HG03066 (cell line): ENCODE results near the gene CSNK1A1.
A peak's percentile ranks its signal among the peaks of the same experiment; 100 is the strongest.
"Not testable (repeated sequence)": the region's sequence is repeated elsewhere in the genome, so short reads cannot be mapped to it uniquely, and the experiment has no call there.

ENCODE experiments used
- ATAC-seq: cut with Tn5 transposase; IDR thresholded peaks from one replicate; pipeline ENCODE4 v1.9.1; 2021; ENCODE audit warnings: low read depth; ENCODE audit not compliant: unreplicated experiment

The CSNK1A1 gene

GRCh38 chr5:149551227-149552037 is at the start of gene CSNK1A1:
Gene CSNK1A1 (minus strand): TSS chr5:149551439. CDS start chr5:149550964, 475 bp downstream.
- peak; percentile 90 for ATAC-seq

DNA sequence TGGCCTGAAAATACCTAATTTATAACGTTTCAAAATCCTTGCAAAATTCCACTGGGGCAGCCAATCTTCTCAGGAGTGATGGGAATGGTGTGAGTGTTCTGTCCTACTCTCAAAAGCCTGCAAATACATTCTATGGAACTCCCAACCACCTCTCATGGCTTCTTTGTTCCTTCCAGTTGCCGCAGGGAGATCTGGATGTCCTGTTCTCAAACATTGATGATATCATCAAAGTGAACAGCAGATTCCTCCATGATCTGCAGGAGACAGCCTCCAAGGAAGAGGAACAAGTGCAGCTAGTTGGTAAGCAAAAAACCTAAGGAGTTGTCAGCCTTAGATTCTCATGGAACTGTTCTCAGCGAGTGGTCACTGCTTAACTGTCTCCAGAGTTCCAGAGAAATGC is 49.7 kb upstream of the CSNK1A1 start:
- ATAC-seq = no peak

DNA sequence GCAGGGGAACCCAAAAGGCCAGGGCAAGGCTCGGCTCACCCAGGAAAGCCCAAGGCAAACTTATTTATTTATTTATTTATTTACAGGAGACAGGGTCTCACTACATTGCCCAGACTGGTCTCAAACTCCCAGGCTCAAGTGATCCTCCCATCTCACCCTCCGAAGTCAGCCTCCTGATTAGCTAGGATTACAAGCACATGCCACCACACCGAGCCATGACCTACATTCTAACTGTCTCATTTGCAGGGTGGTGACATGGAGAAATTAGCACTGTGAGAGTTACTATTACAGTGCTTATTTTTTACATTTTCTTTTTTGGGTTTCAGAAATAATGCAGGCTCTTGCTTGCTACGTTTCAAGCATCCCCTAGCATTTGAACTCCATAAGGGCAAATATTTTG is 48.1 kb upstream of the CSNK1A1 start:
- no peak for ATAC-seq

DNA sequence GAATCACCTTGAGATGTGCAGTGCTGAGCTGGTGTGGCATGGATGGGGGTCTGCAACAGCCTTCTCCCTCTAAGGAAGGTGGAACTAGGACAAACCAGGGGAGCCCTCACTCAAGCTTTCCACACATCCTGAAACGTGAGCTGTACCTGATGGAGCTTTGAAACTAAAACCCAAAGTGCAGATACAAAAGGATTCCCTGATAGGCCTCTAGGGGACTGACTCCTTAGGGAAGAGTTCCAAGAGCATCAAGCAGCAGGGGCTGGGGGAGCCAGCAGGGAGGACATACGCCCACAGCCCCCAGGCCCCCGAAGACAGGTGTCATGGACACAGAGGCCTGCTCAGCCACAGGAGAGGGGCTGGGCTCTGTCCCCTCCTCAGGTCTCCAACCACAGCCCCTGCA is 47.7 kb upstream of the CSNK1A1 start:
- ATAC-seq = no peak

DNA sequence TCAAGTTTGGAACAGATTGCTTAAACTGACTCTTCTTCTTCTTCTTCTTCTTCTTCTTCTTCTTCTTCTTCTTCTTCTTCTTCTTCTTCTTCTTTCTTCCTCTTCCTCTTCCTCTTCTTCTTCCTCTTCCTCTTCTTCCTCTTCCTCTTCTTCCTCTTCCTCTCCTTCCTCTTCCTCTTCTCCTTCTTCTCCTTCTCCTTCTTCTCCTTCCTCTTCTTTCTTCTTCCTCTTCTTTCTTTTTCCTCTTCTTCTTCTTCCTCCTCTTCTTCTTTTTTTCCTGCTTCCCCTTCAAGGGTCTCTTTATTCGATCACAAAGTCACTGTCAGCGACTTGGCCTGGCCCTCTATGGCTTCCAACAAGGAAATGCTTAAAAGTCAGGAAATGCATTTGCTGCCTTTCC is 47.0 kb upstream of the CSNK1A1 start:
- ATAC-seq = not testable (repeated sequence)

DNA sequence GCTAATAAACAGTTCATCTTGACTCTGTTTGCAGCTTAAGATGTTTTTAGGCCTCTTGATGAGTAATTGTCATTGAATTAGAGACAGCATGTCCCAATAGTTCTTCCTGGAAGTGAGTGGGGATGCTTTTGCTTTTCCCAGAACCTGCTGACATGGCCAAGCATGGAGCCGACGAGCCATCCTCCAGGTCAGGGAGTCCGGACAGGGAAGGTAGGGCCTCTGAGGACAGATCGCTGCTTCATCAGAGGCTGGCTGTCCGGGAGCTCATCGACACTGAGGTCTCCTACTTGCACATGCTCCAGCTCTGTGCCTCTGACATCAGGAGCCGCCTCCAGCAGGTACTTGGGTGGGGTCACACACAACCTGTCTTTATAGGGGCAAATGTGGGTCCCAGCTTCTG is 46.4 kb upstream of the CSNK1A1 start:
- ATAC-seq = no peak

GRCh38 chr5:149596712-149597111 is 45.5 kb upstream of the CSNK1A1 start:
- ATAC-seq = no peak

DNA sequence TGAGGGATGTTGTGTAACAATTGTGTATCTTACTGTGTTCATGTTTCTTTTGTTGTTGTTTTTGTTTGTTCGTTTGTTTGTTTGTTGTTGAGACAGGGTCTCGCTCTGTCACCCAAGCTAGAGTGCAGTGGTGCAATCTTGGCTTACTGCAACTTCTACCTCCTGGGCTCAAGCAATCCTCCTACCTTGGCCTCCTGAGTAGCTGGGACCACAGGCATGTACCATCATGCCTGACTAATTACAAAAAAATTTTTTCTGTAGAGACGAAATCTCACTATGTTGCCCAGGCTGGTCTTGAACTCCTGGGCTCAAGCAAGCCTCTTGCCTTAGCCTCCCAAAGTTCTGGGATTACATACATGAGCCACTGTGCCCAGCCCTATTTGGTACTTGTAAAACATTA is 43.9 kb upstream of the CSNK1A1 start:
- not testable (repeated sequence) for ATAC-seq

- ATAC-seq = no peak
Measured at GRCh38 chr5:149594206-149594895, 43.1 kb upstream of the CSNK1A1 start.

GRCh38 chr5:149593370-149593769 is 42.1 kb upstream of the CSNK1A1 start:
- ATAC-seq = no peak

DNA sequence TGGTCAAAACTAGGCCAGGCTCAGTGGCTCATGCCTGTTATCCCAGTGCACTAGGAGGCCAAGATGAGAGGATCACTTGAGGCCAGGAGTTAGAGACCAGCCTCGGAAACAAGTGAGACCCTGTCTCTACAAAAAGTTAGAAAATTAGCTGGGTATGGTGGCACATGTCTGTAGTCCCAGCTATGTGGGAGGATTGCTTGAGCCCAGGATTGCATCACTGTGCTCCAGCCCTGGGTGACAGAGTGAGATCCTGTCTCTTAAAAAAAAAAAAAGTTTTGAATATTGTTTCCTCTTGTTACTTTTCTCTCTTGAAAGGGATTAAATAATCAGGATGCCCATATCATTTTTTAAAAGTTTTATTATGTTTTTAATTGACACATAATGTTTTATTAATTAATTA is 37.7 kb upstream of the CSNK1A1 start:
- ATAC-seq = no peak

DNA sequence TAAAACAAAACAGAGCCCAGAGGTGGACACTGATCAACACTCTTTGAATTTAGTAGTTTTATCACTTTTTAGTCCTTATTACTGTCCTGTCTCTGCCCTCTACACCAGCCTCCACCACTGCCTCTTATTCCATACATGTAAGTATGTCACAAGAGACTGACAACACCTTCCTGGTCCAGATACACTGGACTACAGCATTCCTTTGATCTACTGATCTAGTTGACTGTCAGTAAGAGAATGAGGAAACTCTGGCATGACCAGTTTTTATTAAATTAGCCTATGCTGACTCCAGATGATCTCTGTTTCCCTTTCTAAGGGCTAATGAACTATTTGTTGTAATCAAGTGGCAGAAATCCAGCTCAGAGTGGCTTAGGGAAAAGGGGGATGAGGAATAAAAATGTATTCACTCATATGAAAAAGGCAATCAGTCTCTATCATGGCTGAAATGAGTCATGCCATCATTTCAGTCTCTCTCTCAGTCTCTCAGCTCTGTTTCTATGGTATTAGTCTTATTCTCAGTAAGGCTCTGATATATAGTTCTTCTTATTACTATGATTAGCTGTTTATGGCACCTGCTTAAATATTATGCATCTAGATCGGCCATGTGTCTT is 35.6 kb upstream of the CSNK1A1 start:
- no peak for ATAC-seq

DNA sequence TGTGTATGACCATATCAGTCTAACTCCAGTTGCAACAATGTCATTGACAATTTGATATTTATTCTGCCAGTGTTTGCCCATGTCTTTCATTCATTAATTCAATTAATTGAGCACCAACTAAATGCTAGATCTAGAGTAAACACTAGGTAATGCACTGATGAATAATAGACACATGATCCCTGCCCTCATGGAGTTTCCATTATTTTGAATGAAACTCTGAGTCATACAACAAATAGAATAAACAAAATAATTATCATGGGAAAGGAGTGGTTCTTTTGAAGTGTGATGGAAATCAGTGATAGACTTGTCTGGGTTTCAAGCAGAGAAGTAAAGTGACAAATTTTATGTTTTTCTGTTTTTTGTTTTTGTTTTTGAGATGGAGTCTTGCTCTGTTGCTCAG is 34.7 kb upstream of the CSNK1A1 start:
- no peak for ATAC-seq

DNA sequence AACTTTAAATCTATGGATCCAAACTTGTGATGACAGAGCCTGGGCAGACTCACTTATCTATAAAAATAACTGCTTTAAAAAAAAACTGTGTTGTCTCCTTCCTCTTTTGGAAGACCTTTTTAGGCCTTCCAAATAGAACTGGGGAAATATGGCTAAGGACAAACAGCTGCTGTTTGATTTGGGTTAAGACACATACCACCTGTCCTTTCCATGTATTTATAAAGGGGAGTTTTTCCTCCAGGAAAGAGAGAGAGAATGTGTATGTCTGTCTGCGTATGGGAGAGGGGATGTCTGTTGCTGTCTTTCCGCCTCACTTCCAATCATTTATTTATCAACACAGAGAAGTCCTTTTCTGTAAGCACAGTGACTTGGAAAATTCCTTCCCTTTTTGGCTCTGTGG is 32.9 kb upstream of the CSNK1A1 start:
- ATAC-seq = no peak

- ATAC-seq = no peak
Measured at GRCh38 chr5:149583394-149583793, 32.2 kb upstream of the CSNK1A1 start.

- ATAC-seq = no peak
Measured at GRCh38 chr5:149581931-149582768, 30.9 kb upstream of the CSNK1A1 start.

- ATAC-seq = no peak
Measured at GRCh38 chr5:149581192-149581861, 30.1 kb upstream of the CSNK1A1 start, which contains the start of gene ARHGEF37. Gene ARHGEF37 (plus strand): TSS chr5:149581498. CDS start chr5:149597770, 16,272 bp downstream.

DNA sequence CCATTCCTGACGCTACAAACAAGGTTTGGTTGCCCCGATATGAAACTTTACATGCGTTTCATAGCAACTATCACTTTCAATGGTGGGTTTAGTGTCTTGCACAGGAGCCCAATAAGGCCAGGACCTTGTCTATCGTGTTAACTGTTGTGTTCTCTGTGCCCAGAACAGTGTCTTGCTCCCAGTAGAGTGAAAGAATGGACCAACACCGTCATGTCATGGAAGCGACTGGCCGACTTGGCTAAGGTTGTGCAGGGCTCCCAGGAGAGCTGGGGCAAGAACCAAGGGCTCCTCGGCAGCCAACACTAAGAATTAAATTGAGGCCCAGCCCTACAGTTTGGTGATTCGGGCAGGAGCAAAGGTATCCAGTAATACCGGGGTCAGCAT is 29.6 kb upstream of the CSNK1A1 start:
- no peak for ATAC-seq

GRCh38 chr5:149578896-149579295 is 27.7 kb upstream of the CSNK1A1 start:
- ATAC-seq = no peak

DNA sequence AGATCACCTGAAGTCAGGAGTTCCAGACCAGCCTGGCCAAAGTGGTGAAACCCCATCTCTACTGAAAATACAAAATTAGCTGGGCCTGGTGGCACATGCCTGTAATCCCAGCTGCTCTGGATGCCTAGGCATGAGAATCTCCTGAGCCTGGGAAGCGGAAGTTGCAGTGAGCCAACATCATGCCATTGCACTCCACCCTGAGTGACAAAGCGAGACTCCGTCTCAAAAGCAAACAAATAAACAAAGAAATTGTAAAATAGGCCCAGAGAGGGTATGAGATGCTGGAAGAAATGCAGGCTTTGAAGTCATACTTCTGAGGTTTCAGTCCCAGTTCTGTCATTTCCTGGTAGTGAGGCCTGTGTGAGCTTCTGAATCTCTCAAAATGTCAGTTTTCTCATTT is 24.8 kb upstream of the CSNK1A1 start:
- no peak for ATAC-seq
